Caco-2 (cell line): ENCODE results near the gene KIF1B. TPM values are rescaled to one million over a fixed set of nuclear protein-coding genes. Genes with fewer than 3 reads are reported as not detected.

Experiments
- BruUV-seq: library from RNA; stranded (reverse); fragments of 400-500 nt; replicated peaks from 2 replicates; lab custom pipeline; 2021; lab: Mats Ljungman, UMichigan
- CTCF ChIA-PET: fragments of 300-600 bp; sonication (Branson Sonifier 250); formaldehyde crosslinking; loops from one replicate; lab custom pipeline; 2022; ENCODE audit warnings: antibody characterized with exemption; lab: Charles Lee
- POLR2A ChIA-PET: fragments of 300-600 bp; sonication (Branson Sonifier 250); formaldehyde crosslinking; loops from one replicate; lab custom pipeline; 2022; ENCODE audit warnings: antibody characterized with exemption; lab: Charles Lee
- DNase-seq, 2 experiments: peaks; one replicate each; pipeline versions ENCODE4 v3.0.0 to v3.0.0-alpha.2; 2020 to 2022
- H3K27me3 ChIP-seq: replicated peaks from 2 replicates; pipeline ENCODE4 v1.6.0; 2011; ENCODE audit warnings: low read length; ENCODE audit not compliant: control insufficient read depth, insufficient read depth
- H3K36me3 ChIP-seq: 2 replicates; pipeline ENCODE4 v1.5.1; 2011; ENCODE audit warnings: low read length; ENCODE audit not compliant: control insufficient read depth, insufficient read depth
- H3K4me1 ChIP-seq: fragments of 250-450 bp; sonication (Bioruptor Pico); 2 replicates; pipeline ENCODE4 v1.5.1; 2020; ENCODE audit warnings: mild to moderate bottlenecking
- H3K4me3 ChIP-seq: 2 replicates; pipeline ENCODE4 v1.5.1; 2011; ENCODE audit warnings: low read depth, mild to moderate bottlenecking, control low read depth, low read length
- H3K9me3 ChIP-seq: fragments of 250-450 bp; sonication (Bioruptor Pico); 2 replicates; pipeline ENCODE4 v1.5.1; 2020; ENCODE audit warnings: mild to moderate bottlenecking, moderate library complexity
- H3K27ac Mint-ChIP-seq: one replicate; pipeline ENCODE4 v1.8.0; 2022; ENCODE audit warnings: mixed read lengths; ENCODE audit not compliant: unreplicated experiment
- H3K27me3 Mint-ChIP-seq: one replicate; pipeline ENCODE4 v1.8.0; 2022; ENCODE audit warnings: mixed read lengths; ENCODE audit not compliant: insufficient read depth, unreplicated experiment
- H3K36me3 Mint-ChIP-seq: one replicate; pipeline ENCODE4 v1.8.0; 2022; ENCODE audit warnings: mild to moderate bottlenecking, mixed read lengths; ENCODE audit not compliant: insufficient read depth, unreplicated experiment
- H3K4me1 Mint-ChIP-seq: one replicate; pipeline ENCODE4 v1.8.0; 2022; ENCODE audit warnings: low read depth, mixed read lengths; ENCODE audit not compliant: unreplicated experiment
- H3K4me3 Mint-ChIP-seq: one replicate; pipeline ENCODE4 v1.8.0; 2022; ENCODE audit warnings: mild to moderate bottlenecking, moderate library complexity, mixed read lengths; ENCODE audit not compliant: unreplicated experiment
- H3K9me3 Mint-ChIP-seq: one replicate; pipeline ENCODE4 v1.8.0; 2022; ENCODE audit warnings: mixed read lengths; ENCODE audit not compliant: unreplicated experiment
- intact Hi-C: fragments of 100-400 bp; cut with micrococcal nuclease; formaldehyde crosslinking; loops from one replicate; pipeline ENCODE4 v1.10.0; 2022; ENCODE audit not compliant: unreplicated experiment
- total RNA-seq: library from RNA; stranded (reverse); gene quantifications from 2 replicates; pipeline ENCODE4 v1.2.3, GENCODE V29; 2022
- TF ChIP-seq, protein P1 (sequence below), 2 experiments: fragments of 200-600 bp in 1 of 2; IDR thresholded peaks; 1 replicate in 1 of 2; 2 replicates in 1 of 2; pipeline versions ENCODE4 v1.5.1 to v1.8.0; 2011 to 2022; ENCODE audit warnings: antibody characterized with exemption in 1 of 2, control low read depth in 1 of 2, inconsistent platforms in 1 of 2, low read depth in 1 of 2, low read length in 1 of 2, mild to moderate bottlenecking in 1 of 2, moderate library complexity in 1 of 2; ENCODE audit not compliant: insufficient read depth in 1 of 2, severe bottlenecking in 1 of 2, unreplicated experiment in 1 of 2

The KIF1B gene
- total RNA-seq, 1 experiment from 2014 or later, result 41.1 TPM

DNA sequence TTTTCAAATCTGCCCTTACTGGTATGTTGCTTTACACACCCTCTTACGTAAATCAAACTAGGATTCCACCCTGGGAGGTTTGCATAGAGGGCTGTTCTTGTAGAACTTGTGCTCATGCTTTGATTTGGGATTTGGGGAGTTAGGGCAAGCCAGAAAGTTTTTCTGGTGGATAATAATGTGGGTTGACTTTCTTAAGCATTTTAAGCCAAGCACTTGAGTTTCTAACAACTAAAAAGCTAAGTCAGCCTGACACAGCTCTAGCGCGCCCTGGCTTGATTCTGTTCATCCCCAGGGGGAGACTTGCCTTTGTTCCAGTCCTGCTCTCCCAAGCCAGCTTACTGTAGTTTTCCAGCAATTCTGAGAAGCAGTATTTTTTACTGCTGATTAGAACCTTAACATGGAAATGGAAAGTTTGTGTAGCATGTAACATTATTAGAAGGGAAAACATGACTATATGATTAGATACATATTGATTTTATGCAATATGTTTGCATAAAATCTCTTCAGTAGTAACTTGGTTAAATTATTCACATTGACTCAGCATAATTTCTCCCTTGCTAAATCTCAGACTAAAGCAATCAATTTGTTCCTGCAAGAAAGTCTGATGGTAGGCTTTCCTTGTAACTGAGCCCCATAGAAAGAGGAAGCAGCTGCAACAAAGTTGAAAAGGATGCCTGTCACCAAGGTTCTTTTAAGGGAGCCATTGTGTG, 177.5 kb downstream of the KIF1B start:
- Histone ChIP-seq H3K4me3 (no peak overlapping the region), H3K4me1 (peaks cover 19% of the 10 kb centered on the region)
- TF ChIP-seq, protein P1, sequence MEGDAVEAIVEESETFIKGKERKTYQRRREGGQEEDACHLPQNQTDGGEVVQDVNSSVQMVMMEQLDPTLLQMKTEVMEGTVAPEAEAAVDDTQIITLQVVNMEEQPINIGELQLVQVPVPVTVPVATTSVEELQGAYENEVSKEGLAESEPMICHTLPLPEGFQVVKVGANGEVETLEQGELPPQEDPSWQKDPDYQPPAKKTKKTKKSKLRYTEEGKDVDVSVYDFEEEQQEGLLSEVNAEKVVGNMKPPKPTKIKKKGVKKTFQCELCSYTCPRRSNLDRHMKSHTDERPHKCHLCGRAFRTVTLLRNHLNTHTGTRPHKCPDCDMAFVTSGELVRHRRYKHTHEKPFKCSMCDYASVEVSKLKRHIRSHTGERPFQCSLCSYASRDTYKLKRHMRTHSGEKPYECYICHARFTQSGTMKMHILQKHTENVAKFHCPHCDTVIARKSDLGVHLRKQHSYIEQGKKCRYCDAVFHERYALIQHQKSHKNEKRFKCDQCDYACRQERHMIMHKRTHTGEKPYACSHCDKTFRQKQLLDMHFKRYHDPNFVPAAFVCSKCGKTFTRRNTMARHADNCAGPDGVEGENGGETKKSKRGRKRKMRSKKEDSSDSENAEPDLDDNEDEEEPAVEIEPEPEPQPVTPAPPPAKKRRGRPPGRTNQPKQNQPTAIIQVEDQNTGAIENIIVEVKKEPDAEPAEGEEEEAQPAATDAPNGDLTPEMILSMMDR (IDR thresholded peaks at IDR 0.05; ENCODE audit: insufficient read depth in 1 of 2, low read depth in 1 of 2, low read length in 1 of 2, severe bottlenecking in 1 of 2, unreplicated experiment in 1 of 2), result no peak

DNA sequence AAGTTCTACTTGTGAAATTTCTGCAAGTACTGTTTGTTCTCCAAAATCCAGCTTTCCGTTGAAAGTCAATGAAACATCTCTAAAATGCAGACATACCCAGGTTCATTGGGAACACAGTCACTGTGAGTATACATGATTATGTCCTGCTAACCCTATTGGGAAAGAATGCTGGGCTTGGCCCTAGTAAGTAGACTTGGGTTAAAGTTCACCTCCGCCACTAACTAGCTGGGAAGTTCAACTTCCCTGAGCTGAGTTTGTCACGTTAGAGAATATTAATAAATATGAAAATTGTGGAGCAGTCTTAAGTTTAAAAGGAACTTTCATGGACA, 178.0 kb downstream of the KIF1B start:
- Histone ChIP-seq H3K4me3 (no peak overlapping the region), H3K9me3 (no peaks in the 10 kb centered on the region), H3K36me3 (peaks cover 2% of the 10 kb centered on the region; the same call in 1 of the 2 replicates), H3K27me3 (no peaks in the 10 kb centered on the region), H3K4me1 (peaks cover 19% of the 10 kb centered on the region)
- POLR2A ChIA-PET, result interaction anchor here (0.6 to 2.2 kb wide), 2 partner anchors 11 to 84 kb away, joined by 3 to 12 read pairs; partner anchors contain the start of gene PGD
- Mint-ChIP-seq H3K27me3 (no peaks in the 10 kb centered on the region), H3K4me1 (no peaks in the 10 kb centered on the region), H3K36me3 (peaks cover 7% of the 10 kb centered on the region), H3K4me3 (no peak overlapping the region), H3K9me3 (no peaks in the 10 kb centered on the region), H3K27ac (peak overlapping the region; percentile 84)
- intact Hi-C loops, result loop anchor here (1.0 kb wide), 1 partner anchor 10 kb away; no protein-coding TSS in a partner anchor
- peak in 1 of 2 experiments; percentile 24 for DNase-seq
- CTCF ChIA-PET, result interaction anchor here (0.6 to 1.3 kb wide), 3 partner anchors 10 to 235 kb away, joined by 3 to 8 read pairs (median 6); partner anchors contain the start of gene PGD
- BruUV-seq, result no TSS peak
- TF ChIP-seq, protein P1 (IDR thresholded peaks at IDR 0.05; ENCODE audit: insufficient read depth in 1 of 2, low read depth in 1 of 2, low read length in 1 of 2, severe bottlenecking in 1 of 2, unreplicated experiment in 1 of 2), result no peak

More for the DNA sequence above, 177.5 kb downstream of the KIF1B start:
- DNase-seq, result peak in 1 of 2 experiments; percentile 27
- no peaks in the 10 kb centered on the region for H3K27me3 ChIP-seq
- H3K9me3 Mint-ChIP-seq, result no peaks in the 10 kb centered on the region
- H3K4me3 Mint-ChIP-seq, result no peak overlapping the region
- H3K36me3 ChIP-seq, result peaks cover 2% of the 10 kb centered on the region; the same call in 1 of the 2 replicates
- no peaks in the 10 kb centered on the region for H3K4me1 Mint-ChIP-seq
- intact Hi-C loops, result loop anchor here (1.0 kb wide), 1 partner anchor 10 kb away; no protein-coding TSS in a partner anchor
- ChIA-PET POLR2A (interaction anchor here (0.6 to 2.2 kb wide), 3 partner anchors 11 to 85 kb away, joined by 3 to 12 read pairs (median 6); partner anchors contain the start of gene PGD), CTCF (interaction anchor here (0.6 to 1.3 kb wide), 5 partner anchors 10 to 234 kb away, joined by 3 to 8 read pairs (median 4); partner anchors contain the start of gene PGD)
- peak overlapping the region; percentile 84 for H3K27ac Mint-ChIP-seq
- no TSS peak for BruUV-seq
- no peaks in the 10 kb centered on the region for H3K27me3 Mint-ChIP-seq
- no peaks in the 10 kb centered on the region for H3K9me3 ChIP-seq
- H3K36me3 Mint-ChIP-seq, result peaks cover 10% of the 10 kb centered on the region

DNA sequence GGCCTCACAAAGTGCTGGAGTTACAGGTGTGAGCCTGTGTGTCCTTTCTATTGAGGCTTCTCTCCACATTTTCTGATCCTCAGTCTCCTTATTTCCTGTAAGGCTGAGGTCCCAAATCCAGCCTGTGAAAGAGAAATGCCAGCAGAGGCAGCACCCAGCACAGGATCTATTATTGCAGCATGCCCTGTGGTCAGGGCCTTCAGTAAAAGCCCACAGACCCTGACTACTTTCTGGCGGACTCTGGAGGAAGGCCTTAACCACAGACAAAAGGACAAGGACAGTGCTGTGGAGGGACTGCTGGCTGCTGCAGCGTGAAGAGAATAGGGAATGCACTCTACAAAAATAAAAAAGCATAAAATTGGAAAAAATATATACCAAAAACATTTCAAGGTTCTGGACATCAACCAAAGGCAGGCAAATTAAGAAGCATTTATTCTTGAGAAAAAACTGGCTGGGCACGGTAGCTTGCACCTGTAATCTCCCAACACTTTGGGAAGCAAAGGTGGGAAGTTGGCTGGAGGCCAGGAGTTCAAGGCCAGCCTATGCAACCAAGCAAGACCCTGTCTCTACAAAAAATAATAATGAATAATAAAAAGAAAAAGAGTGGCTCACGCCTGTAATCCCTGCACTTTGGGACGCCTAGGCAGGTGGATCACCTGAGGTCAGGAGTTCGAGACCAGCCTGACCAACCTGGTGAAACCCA, 179.1 kb downstream of the KIF1B start:
- H3K27me3 Mint-ChIP-seq, result no peaks in the 10 kb centered on the region
- Histone ChIP-seq H3K27me3 (no peaks in the 10 kb centered on the region), H3K9me3 (peaks cover 6% of the 10 kb centered on the region; the same call in 1 of the 2 replicates), H3K4me1 (peaks cover 19% of the 10 kb centered on the region), H3K36me3 (no peaks in the 10 kb centered on the region), H3K4me3 (no peak overlapping the region)
- no peak for DNase-seq
- ChIA-PET POLR2A (interaction anchor here (0.6 kb wide), 1 partner anchor 53 kb away, joined by 10 read pairs; no protein-coding TSS in a partner anchor), CTCF (interaction anchor here (0.7 kb wide), 1 partner anchor 154 kb away, joined by 5 read pairs; no protein-coding TSS in a partner anchor)
- no peak overlapping the region for H3K4me3 Mint-ChIP-seq
- H3K9me3 Mint-ChIP-seq, result no peaks in the 10 kb centered on the region
- no TSS peak for BruUV-seq
- H3K36me3 Mint-ChIP-seq, result peaks cover 15% of the 10 kb centered on the region
- H3K27ac Mint-ChIP-seq, result no peak overlapping the region
- no peaks in the 10 kb centered on the region for H3K4me1 Mint-ChIP-seq
- intact Hi-C loops, result no loop called here
- TF ChIP-seq, protein P1 (IDR thresholded peaks at IDR 0.05; ENCODE audit: insufficient read depth in 1 of 2, low read depth in 1 of 2, low read length in 1 of 2, severe bottlenecking in 1 of 2, unreplicated experiment in 1 of 2), result no peak
